Measurements from ENCODE around the gene PCNX2. TPM values are rescaled to one million over a fixed set of nuclear protein-coding genes. Genes with fewer than 3 reads are reported as not detected.

The PCNX2 gene
- total and polyA plus RNA-seq, 2 experiments from 2014 or later = 42.9 to 88.3 TPM

DNA sequence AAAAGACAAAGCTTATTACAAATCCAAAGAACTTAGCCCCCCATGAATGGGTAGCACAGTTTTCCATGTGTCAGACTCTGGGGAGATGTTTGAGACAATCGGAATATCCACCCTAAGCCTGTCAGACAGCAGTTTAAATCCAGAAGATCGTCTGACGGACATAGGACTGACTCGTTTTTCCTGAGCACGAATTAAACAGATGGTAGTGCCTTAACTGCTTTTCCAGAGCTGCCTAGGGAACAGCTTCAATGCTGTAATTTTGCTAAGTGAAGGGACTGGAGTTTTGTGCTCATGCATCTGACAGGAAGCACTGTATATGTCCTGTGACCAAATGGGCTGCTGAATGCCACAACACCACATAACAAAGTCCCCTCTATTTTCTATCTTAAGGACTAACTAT lies 48.6 kb downstream of the PCNX2 start (continued):
- no peak for TF ChIP-seq EZH2phosphoT487 (IDR thresholded peaks at IDR 0.05; ENCODE audit: unreplicated experiment)

DNA sequence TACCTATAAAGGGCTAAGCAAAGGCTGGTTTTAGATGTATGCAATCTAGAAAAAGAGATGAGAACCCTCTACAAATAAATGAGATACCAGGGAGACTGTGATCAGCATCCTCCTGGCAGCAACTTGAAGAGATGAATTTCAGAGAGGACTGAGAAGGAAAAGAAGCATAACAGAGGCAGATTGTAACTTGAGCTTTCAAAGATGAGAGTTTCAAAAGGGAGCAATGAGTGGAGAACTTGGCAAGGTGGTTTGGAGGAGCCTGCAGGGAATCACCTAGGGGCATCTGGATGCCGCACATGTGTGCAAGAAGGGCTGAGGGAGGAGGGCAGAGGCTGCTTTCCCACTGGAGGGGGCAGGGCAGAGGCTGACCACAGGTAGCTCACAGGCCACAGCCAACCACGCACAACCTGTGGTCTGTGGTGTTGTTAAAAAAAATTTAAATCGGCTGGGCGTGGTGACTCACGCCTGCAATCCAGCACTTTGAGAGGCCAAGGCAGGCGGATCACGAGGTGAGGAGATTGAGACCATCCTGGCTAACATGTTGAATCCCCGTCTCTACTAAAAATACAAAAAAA lies 50.2 kb downstream of the PCNX2 start:
- ATAC-seq = no peak
- H3K27ac Mint-ChIP-seq = peak overlapping the region; percentile 45

More for the DNA sequence above, 50.2 kb downstream of the PCNX2 start:
- Histone ChIP-seq H3F3A (replicated peaks; ENCODE audit: low read depth) (no peaks in the 10 kb centered on the region), H3K9me2 (ENCODE audit: insufficient read depth) (no peaks in the 10 kb centered on the region), H3K4me1 (ENCODE audit: insufficient read depth) (no peaks in the 10 kb centered on the region), H3K36me3 (ENCODE audit: insufficient read depth) (peaks cover 28% of the 10 kb centered on the region), H3K27me3 (ENCODE audit: insufficient read depth) (no peaks in the 10 kb centered on the region), H3K27ac (ENCODE audit: low read depth) (peak overlapping the region; percentile 39; the same call in 1 of the 2 replicates), H3K4me2 (no peak overlapping the region), H4K20me1 (replicated peaks; ENCODE audit: insufficient read depth) (peaks cover 5% of the 10 kb centered on the region), H3K79me2 (replicated peaks; ENCODE audit: insufficient read depth) (peaks cover 4% of the 10 kb centered on the region; the same call in 1 of the 2 replicates), H2AFZ (no peak overlapping the region), H3K4me3 (no peak overlapping the region)
- H3K9me3 Mint-ChIP-seq = no peaks in the 10 kb centered on the region
- H3K36me3 Mint-ChIP-seq (ENCODE audit: low read depth) = peaks cover 64% of the 10 kb centered on the region
- peaks cover 4% of the 10 kb centered on the region for H3K27me3 Mint-ChIP-seq (ENCODE audit: insufficient read depth, low read depth, poor library complexity)
- TF ChIP-seq, protein P1, sequence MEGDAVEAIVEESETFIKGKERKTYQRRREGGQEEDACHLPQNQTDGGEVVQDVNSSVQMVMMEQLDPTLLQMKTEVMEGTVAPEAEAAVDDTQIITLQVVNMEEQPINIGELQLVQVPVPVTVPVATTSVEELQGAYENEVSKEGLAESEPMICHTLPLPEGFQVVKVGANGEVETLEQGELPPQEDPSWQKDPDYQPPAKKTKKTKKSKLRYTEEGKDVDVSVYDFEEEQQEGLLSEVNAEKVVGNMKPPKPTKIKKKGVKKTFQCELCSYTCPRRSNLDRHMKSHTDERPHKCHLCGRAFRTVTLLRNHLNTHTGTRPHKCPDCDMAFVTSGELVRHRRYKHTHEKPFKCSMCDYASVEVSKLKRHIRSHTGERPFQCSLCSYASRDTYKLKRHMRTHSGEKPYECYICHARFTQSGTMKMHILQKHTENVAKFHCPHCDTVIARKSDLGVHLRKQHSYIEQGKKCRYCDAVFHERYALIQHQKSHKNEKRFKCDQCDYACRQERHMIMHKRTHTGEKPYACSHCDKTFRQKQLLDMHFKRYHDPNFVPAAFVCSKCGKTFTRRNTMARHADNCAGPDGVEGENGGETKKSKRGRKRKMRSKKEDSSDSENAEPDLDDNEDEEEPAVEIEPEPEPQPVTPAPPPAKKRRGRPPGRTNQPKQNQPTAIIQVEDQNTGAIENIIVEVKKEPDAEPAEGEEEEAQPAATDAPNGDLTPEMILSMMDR (conservative IDR thresholded peaks at IDR 0.05; ENCODE audit: low read depth in 2 of 2) = no peak
- TF ChIP-seq EZH2 (IDR thresholded peaks at IDR 0.05; ENCODE audit: low read depth, unreplicated experiment) = no peak
- no peak for TF ChIP-seq POLR2AphosphoS5 (IDR thresholded peaks at IDR 0.05; ENCODE audit: low read depth)
- TF ChIP-seq NANOG (IDR thresholded peaks at IDR 0.05; ENCODE audit: borderline replicate concordance) = no peak
- TF ChIP-seq JUNB (IDR thresholded peaks at IDR 0.05; ENCODE audit: unreplicated experiment) = no peak
- TF ChIP-seq EZH2phosphoT487 (IDR thresholded peaks at IDR 0.05; ENCODE audit: unreplicated experiment) = no peak
- TF ChIP-seq, protein P2, sequence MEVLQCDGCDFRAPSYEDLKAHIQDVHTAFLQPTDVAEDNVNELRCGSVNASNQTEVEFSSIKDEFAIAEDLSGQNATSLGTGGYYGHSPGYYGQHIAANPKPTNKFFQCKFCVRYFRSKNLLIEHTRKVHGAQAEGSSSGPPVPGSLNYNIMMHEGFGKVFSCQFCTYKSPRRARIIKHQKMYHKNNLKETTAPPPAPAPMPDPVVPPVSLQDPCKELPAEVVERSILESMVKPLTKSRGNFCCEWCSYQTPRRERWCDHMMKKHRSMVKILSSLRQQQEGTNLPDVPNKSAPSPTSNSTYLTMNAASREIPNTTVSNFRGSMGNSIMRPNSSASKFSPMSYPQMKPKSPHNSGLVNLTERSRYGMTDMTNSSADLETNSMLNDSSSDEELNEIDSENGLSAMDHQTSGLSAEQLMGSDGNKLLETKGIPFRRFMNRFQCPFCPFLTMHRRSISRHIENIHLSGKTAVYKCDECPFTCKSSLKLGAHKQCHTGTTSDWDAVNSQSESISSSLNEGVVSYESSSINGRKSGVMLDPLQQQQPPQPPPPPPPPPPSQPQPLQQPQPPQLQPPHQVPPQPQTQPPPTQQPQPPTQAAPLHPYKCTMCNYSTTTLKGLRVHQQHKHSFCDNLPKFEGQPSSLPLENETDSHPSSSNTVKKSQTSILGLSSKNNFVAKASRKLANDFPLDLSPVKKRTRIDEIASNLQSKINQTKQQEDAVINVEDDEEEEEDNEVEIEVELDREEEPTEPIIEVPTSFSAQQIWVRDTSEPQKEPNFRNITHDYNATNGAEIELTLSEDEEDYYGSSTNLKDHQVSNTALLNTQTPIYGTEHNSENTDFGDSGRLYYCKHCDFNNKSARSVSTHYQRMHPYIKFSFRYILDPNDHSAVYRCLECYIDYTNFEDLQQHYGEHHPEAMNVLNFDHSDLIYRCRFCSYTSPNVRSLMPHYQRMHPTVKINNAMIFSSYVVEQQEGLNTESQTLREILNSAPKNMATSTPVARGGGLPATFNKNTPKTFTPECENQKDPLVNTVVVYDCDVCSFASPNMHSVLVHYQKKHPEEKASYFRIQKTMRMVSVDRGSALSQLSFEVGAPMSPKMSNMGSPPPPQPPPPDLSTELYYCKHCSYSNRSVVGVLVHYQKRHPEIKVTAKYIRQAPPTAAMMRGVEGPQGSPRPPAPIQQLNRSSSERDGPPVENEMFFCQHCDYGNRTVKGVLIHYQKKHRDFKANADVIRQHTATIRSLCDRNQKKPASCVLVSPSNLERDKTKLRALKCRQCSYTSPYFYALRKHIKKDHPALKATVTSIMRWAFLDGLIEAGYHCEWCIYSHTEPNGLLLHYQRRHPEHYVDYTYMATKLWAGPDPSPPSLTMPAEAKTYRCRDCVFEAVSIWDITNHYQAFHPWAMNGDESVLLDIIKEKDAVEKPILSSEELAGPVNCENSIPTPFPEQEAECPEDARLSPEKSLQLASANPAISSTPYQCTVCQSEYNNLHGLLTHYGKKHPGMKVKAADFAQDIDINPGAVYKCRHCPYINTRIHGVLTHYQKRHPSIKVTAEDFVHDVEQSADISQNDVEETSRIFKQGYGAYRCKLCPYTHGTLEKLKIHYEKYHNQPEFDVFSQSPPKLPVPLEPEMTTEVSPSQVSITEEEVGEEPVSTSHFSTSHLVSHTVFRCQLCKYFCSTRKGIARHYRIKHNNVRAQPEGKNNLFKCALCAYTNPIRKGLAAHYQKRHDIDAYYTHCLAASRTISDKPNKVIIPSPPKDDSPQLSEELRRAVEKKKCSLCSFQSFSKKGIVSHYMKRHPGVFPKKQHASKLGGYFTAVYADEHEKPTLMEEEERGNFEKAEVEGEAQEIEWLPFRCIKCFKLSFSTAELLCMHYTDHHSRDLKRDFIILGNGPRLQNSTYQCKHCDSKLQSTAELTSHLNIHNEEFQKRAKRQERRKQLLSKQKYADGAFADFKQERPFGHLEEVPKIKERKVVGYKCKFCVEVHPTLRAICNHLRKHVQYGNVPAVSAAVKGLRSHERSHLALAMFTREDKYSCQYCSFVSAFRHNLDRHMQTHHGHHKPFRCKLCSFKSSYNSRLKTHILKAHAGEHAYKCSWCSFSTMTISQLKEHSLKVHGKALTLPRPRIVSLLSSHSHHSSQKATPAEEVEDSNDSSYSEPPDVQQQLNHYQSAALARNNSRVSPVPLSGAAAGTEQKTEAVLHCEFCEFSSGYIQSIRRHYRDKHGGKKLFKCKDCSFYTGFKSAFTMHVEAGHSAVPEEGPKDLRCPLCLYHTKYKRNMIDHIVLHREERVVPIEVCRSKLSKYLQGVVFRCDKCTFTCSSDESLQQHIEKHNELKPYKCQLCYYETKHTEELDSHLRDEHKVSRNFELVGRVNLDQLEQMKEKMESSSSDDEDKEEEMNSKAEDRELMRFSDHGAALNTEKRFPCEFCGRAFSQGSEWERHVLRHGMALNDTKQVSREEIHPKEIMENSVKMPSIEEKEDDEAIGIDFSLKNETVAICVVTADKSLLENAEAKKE (CRISPR knock-in tag; IDR thresholded peaks at IDR 0.05) = no peak
- no peak for TF ChIP-seq CREB1 (CRISPR knock-in tag; IDR thresholded peaks at IDR 0.05; ENCODE audit: low read depth)
- H3K4me3 Mint-ChIP-seq = no peak overlapping the region
- H3K4me1 Mint-ChIP-seq = peaks cover 4% of the 10 kb centered on the region; the same call in 2 of the 3 replicates
- DNase-seq (ENCODE audit: low spot score) = no peak
